Osteoblast (primary cell): Measurements from ENCODE around the gene SPATC1L. TPM values are rescaled to one million over a fixed set of nuclear protein-coding genes. Genes with fewer than 3 reads are reported as not detected.

Experiments used
- DNase-seq: peaks from one replicate; pipeline ENCODE4 v3.0.0; 2011; ENCODE audit warnings: low spot score, mixed read lengths; ENCODE audit not compliant: insufficient read length; ENCODE audit errors: missing footprints
- H2AFZ ChIP-seq: 2 replicates; pipeline ENCODE4 v1.6.0; 2011; ENCODE audit warnings: mild to moderate bottlenecking, low read length
- H3K27ac ChIP-seq: 2 replicates; pipeline ENCODE4 v1.5.1; 2011; ENCODE audit warnings: mild to moderate bottlenecking, low read depth, low read length, moderate library complexity
- H3K27me3 ChIP-seq: 2 replicates; pipeline ENCODE4 v1.6.0; 2012; ENCODE audit warnings: mild to moderate bottlenecking, control low read depth, inconsistent platforms, low read length, moderate library complexity; ENCODE audit not compliant: insufficient read depth
- H3K36me3 ChIP-seq: 2 replicates; pipeline ENCODE4 v1.5.1; 2011; ENCODE audit warnings: mild to moderate bottlenecking, low read length, control low read depth, moderate library complexity; ENCODE audit not compliant: insufficient read depth
- H3K4me1 ChIP-seq: 2 replicates; pipeline ENCODE4 v1.5.1; 2011; ENCODE audit warnings: mild to moderate bottlenecking, low read length, control low read depth, moderate library complexity; ENCODE audit not compliant: insufficient read depth
- H3K4me2 ChIP-seq: 2 replicates; pipeline ENCODE4 v1.6.0; 2011; ENCODE audit warnings: mild to moderate bottlenecking, low read length; ENCODE audit not compliant: insufficient read depth
- H3K4me3 ChIP-seq: fragments of 200-600 bp; sonication (generic); 3 replicates; pipeline ENCODE4 v1.5.1; 2012; ENCODE audit warnings: mild to moderate bottlenecking, low read length, inconsistent platforms; ENCODE audit not compliant: insufficient read depth
- H3K79me2 ChIP-seq: 2 replicates; pipeline ENCODE4 v1.6.0; 2012; ENCODE audit warnings: mild to moderate bottlenecking, low read length, control low read depth, inconsistent platforms; ENCODE audit not compliant: insufficient read depth
- H3K9me3 ChIP-seq: 2 replicates; pipeline ENCODE4 v1.5.1; 2011; ENCODE audit warnings: low read depth, low read length, control low read depth
- H4K20me1 ChIP-seq: 2 replicates; pipeline ENCODE4 v1.6.0; 2012; ENCODE audit warnings: mild to moderate bottlenecking, low read length, control low read depth; ENCODE audit not compliant: insufficient read depth
- CTCF ChIP-seq: IDR thresholded peaks from 2 replicates; pipeline ENCODE4 v1.5.1; 2011; ENCODE audit warnings: mild to moderate bottlenecking, low read depth, low read length, moderate library complexity; ENCODE audit errors: extremely low read depth
- total RNA-seq: library from RNA; depleted of rRNA; stranded (reverse); fragments of >200 nt; gene quantifications from 2 replicates; pipeline ENCODE4 v1.2.3, GENCODE V29; 2012

SPATC1L gene
- total RNA-seq, 1 donor: 6.9 TPM

GRCh38 chr21:46181436-46181835, 2.8 kb downstream of the SPATC1L start:
- Histone ChIP-seq H2AFZ (no peak overlapping the region), H3K4me1 (peaks cover 3% of the 10 kb centered on the region), H4K20me1 (no peaks in the 10 kb centered on the region), H3K4me3 (no peak overlapping the region), H3K9me3 (no peaks in the 10 kb centered on the region), H3K36me3 (no peaks in the 10 kb centered on the region), H3K79me2 (no peaks in the 10 kb centered on the region), H3K27ac (no peak overlapping the region), H3K4me2 (no peak overlapping the region), H3K27me3 (no peaks in the 10 kb centered on the region)
- no peak for DNase-seq
- TF ChIP-seq CTCF: no peak

- Histone ChIP-seq H4K20me1 (no peaks in the 10 kb centered on the region), H3K36me3 (no peaks in the 10 kb centered on the region), H3K4me2 (no peak overlapping the region), H3K4me1 (peaks cover 3% of the 10 kb centered on the region), H3K27ac (no peak overlapping the region), H2AFZ (no peak overlapping the region), H3K79me2 (no peaks in the 10 kb centered on the region), H3K4me3 (no peak overlapping the region), H3K27me3 (no peaks in the 10 kb centered on the region), H3K9me3 (no peaks in the 10 kb centered on the region)
- DNase-seq: no peak
- TF ChIP-seq CTCF: no peak
Observed at GRCh38 chr21:46180778-46181391, 3.4 kb downstream of the SPATC1L start.

- Histone ChIP-seq H3K4me2 (no peak overlapping the region), H3K27me3 (no peaks in the 10 kb centered on the region), H3K4me3 (no peak overlapping the region), H3K4me1 (peaks cover 3% of the 10 kb centered on the region), H2AFZ (no peak overlapping the region), H3K36me3 (no peaks in the 10 kb centered on the region), H3K27ac (no peak overlapping the region), H3K9me3 (no peaks in the 10 kb centered on the region), H3K79me2 (no peaks in the 10 kb centered on the region), H4K20me1 (no peaks in the 10 kb centered on the region)
- DNase-seq: no peak
- TF ChIP-seq CTCF: no peak
Observed at GRCh38 chr21:46180079-46180722, 4.1 kb downstream of the SPATC1L start.

- Histone ChIP-seq H4K20me1 (no peaks in the 10 kb centered on the region), H3K4me1 (peaks cover 3% of the 10 kb centered on the region), H3K4me3 (no peak overlapping the region), H3K9me3 (no peaks in the 10 kb centered on the region), H3K79me2 (no peaks in the 10 kb centered on the region), H3K27me3 (no peaks in the 10 kb centered on the region), H3K27ac (no peak overlapping the region), H3K36me3 (no peaks in the 10 kb centered on the region), H2AFZ (no peak overlapping the region), H3K4me2 (no peak overlapping the region)
- no peak for DNase-seq
- TF ChIP-seq CTCF: no peak
Observed at GRCh38 chr21:46179708-46180078, 4.6 kb downstream of the SPATC1L start.
